Vagina (tissue), 2 donors: Measurements from ENCODE around the gene LXN.

Experiments used
- CTCF ChIP-seq, 3 experiments: fragments of 450-650 bp in 2 of 3; fragments of 200-600 bp in 1 of 3; sonication (generic) in 1 of 3; IDR thresholded peaks; one replicate each; pipeline ENCODE4 v1.5.1; 2017 to 2019; ENCODE audit warnings: antibody characterized with exemption in 3 of 3, mild to moderate bottlenecking in 2 of 3, moderate library complexity in 2 of 3
- POLR2A ChIP-seq, 2 donors: fragments of 450-650 bp; IDR thresholded peaks; one replicate each; pipeline ENCODE4 v1.6.1; 2017; ENCODE audit warnings: antibody characterized with exemption in 2 of 2, mild to moderate bottlenecking in 2 of 2, moderate library complexity in 2 of 2
- POLR2AphosphoS5 ChIP-seq, 2 donors: sonication (generic); formaldehyde crosslinking; IDR thresholded peaks; one replicate each; pipeline ENCODE4 v1.9.0; 2017; ENCODE audit warnings: antibody characterized with exemption in 2 of 2, mild to moderate bottlenecking in 2 of 2, low read depth in 1 of 2; ENCODE audit not compliant: insufficient read depth in 1 of 2

GRCh38 chr3:158644345-158644908, 28.0 kb downstream of the LXN start, which contains the start of gene GFM1:
- peak; percentile 45 to 96 (median 59) for TF ChIP-seq CTCF (IDR thresholded peaks at IDR 0.05)
- peak; percentile 89 to 96 for TF ChIP-seq POLR2AphosphoS5 (IDR thresholded peaks at IDR 0.05; ENCODE audit: insufficient read depth in 1 of 2, low read depth in 1 of 2)
- peak in 1 of 2 donors; percentile 11 for TF ChIP-seq POLR2A (IDR thresholded peaks at IDR 0.05)
